Esophagus muscularis mucosa (tissue), 4 donors: ENCODE results near the gene PTCD3.

Experiments
- EP300 ChIP-seq: sonication (generic); formaldehyde crosslinking; IDR thresholded peaks from one replicate; pipeline ENCODE4 v1.6.1; 2017; ENCODE audit warnings: antibody characterized with exemption
- POLR2AphosphoS5 ChIP-seq, 2 donors: sonication (generic); formaldehyde crosslinking; IDR thresholded peaks; one replicate each; pipeline ENCODE4 v1.6.1; 2017; ENCODE audit warnings: antibody characterized with exemption in 2 of 2
- TF ChIP-seq, protein P1 (sequence below), 3 experiments: fragments of 200-600 bp in 2 of 3; fragments of 450-650 bp in 1 of 3; sonication (generic) in 2 of 3; IDR thresholded peaks; one replicate each; pipeline ENCODE4 v1.5.1; 2017 to 2019; ENCODE audit warnings: antibody characterized with exemption in 3 of 3, mild to moderate bottlenecking in 2 of 3, moderate library complexity in 1 of 3

DNA sequence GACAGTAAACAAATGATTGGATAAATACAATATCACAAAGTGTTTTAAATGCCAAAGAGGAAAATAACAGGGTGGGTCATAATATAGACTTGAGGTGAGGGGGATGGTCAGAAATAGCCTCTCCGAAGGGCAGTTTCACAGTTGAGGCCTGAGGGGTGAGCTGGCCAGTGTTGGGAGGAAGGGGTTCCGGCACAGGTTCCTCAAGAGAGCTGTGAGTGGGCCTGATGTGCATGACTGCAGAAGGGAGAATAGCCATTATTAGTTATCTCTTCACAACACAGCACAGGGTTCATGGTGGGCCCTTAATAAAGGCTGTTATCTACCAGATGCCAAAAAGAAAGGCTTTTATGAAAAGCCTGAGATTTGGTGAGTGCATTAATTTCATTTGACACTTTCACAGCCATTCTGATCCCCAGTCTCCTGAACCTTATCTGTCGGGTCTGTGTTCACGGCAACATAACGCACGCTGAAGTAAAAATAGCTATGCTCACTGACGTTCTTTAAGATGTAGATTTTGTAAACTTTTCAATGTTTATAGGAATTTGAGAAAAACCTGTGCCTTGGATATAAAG is 39.9 kb upstream of the PTCD3 start:
- TF ChIP-seq, protein P1, sequence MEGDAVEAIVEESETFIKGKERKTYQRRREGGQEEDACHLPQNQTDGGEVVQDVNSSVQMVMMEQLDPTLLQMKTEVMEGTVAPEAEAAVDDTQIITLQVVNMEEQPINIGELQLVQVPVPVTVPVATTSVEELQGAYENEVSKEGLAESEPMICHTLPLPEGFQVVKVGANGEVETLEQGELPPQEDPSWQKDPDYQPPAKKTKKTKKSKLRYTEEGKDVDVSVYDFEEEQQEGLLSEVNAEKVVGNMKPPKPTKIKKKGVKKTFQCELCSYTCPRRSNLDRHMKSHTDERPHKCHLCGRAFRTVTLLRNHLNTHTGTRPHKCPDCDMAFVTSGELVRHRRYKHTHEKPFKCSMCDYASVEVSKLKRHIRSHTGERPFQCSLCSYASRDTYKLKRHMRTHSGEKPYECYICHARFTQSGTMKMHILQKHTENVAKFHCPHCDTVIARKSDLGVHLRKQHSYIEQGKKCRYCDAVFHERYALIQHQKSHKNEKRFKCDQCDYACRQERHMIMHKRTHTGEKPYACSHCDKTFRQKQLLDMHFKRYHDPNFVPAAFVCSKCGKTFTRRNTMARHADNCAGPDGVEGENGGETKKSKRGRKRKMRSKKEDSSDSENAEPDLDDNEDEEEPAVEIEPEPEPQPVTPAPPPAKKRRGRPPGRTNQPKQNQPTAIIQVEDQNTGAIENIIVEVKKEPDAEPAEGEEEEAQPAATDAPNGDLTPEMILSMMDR (IDR thresholded peaks at IDR 0.05) = no peak
- TF ChIP-seq POLR2AphosphoS5 (IDR thresholded peaks at IDR 0.05) (no peak), EP300 (no peak)
